ENCODE measurements around the gene SGIP1.
A peak's percentile ranks its signal among the peaks of the same experiment; 100 is the strongest.
"Not testable (repeated sequence)": the region's sequence is repeated elsewhere in the genome, so short reads cannot be mapped to it uniquely, and the experiment has no call there.

Gene SGIP1

GRCh38 chr1:66734531-66734930 lies 200.6 kb downstream of the SGIP1 start:
- DNase-seq = not testable (repeated sequence)

- DNase-seq = no peak
These were observed 203.9 kb downstream of the SGIP1 start for GRCh38 chr1:66737836-66738235.

- no peak for DNase-seq
These were observed 205.6 kb downstream of the SGIP1 start for GRCh38 chr1:66739401-66740157.

- DNase-seq = no peak
These were observed 211.5 kb downstream of the SGIP1 start for GRCh38 chr1:66745451-66745850.

- DNase-seq = no peak
These were observed 213.5 kb downstream of the SGIP1 start for GRCh38 chr1:66747501-66747900.

GRCh38 chr1:66750577-66750976 lies 216.6 kb downstream of the SGIP1 start:
- no peak for DNase-seq

GRCh38 chr1:66751160-66751559 lies 217.2 kb downstream of the SGIP1 start:
- DNase-seq = no peak

- DNase-seq = peak; percentile 65
These were observed 218.1 kb downstream of the SGIP1 start, which contains the start of gene DYNLT5 for GRCh38 chr1:66752000-66752592. TSS of gene DYNLT5 (plus strand) at chr1:66752459. CDS start at chr1:66754659, 2,200 bp downstream.

- no peak for DNase-seq
These were observed 218.9 kb downstream of the SGIP1 start for GRCh38 chr1:66752671-66753371.

- no peak for DNase-seq
These were observed 223.8 kb downstream of the SGIP1 start for GRCh38 chr1:66757722-66758240.

GRCh38 chr1:66758241-66758755 lies 224.3 kb downstream of the SGIP1 start:
- no peak for DNase-seq

GRCh38 chr1:66760506-66760905 lies 226.6 kb downstream of the SGIP1 start:
- DNase-seq = no peak

- DNase-seq = no peak
These were observed 227.3 kb downstream of the SGIP1 start for GRCh38 chr1:66761221-66761620.

- DNase-seq = peak; percentile 36
These were observed 231.1 kb downstream of the SGIP1 start for GRCh38 chr1:66764994-66765578.

- DNase-seq = no peak
These were observed 233.7 kb downstream of the SGIP1 start for GRCh38 chr1:66767626-66768025.

- no peak for DNase-seq
These were observed 235.0 kb downstream of the SGIP1 start for GRCh38 chr1:66768965-66769364.

- DNase-seq = no peak
These were observed 235.7 kb downstream of the SGIP1 start for GRCh38 chr1:66769512-66770229.

- DNase-seq = no peak
These were observed 236.3 kb downstream of the SGIP1 start for GRCh38 chr1:66770240-66770639.

GRCh38 chr1:66770694-66771093 lies 236.7 kb downstream of the SGIP1 start:
- no peak for DNase-seq

- no peak for DNase-seq
These were observed 239.3 kb downstream of the SGIP1 start for GRCh38 chr1:66773227-66773626.

GRCh38 chr1:66774438-66774837 lies 240.5 kb downstream of the SGIP1 start:
- DNase-seq = no peak

GRCh38 chr1:66775646-66776045 lies 241.7 kb downstream of the SGIP1 start:
- DNase-seq = no peak

All from femur (tissue), 1 donor.